Measurements from ENCODE around the gene IQCE.

The IQCE gene

GRCh38 chr7:2613931-2614600 lies 55.3 kb downstream of the IQCE start:
- no peaks in the 10 kb centered on the region for H3K36me3 ChIP-seq (ENCODE audit: control insufficient read depth, low read length)
- no peaks in the 10 kb centered on the region for H4K20me1 ChIP-seq (ENCODE audit: control insufficient read depth, insufficient read depth, low read depth, low read length)
- H3K9me3 ChIP-seq (ENCODE audit: control insufficient read depth, insufficient read depth, low read length): no peaks in the 10 kb centered on the region
- H3K27ac ChIP-seq (ENCODE audit: low read depth, low read length): peak overlapping the region; percentile 66
- peaks cover 37% of the 10 kb centered on the region for H3K4me1 ChIP-seq (ENCODE audit: control insufficient read depth, low read length)
- H3K9me2 ChIP-seq (replicated peaks; ENCODE audit: control insufficient read depth, low read length): no peaks in the 10 kb centered on the region
- H3K79me2 ChIP-seq (ENCODE audit: control insufficient read depth, low read length): no peaks in the 10 kb centered on the region
- H3K4me2 ChIP-seq (ENCODE audit: low read length): peak overlapping the region; percentile 76
- H3K4me3 ChIP-seq (ENCODE audit: low read length): peak overlapping the region; percentile 63
- peaks cover 6% of the 10 kb centered on the region for H3F3A ChIP-seq (ENCODE audit: control insufficient read depth, insufficient read depth)
- H3K27me3 ChIP-seq (ENCODE audit: control insufficient read depth, low read length): peaks cover 7% of the 10 kb centered on the region; the same call in 1 of the 2 replicates
- TF ChIP-seq CTCF (IDR thresholded peaks at IDR 0.05; ENCODE audit: low read depth, low read length, poor library complexity, severe bottlenecking) (no peak), EZH2phosphoT487 (IDR thresholded peaks at IDR 0.05; ENCODE audit: borderline replicate concordance, low read length) (no peak)

- Histone ChIP-seq H3K27me3 (ENCODE audit: control insufficient read depth, low read length) (peaks cover 7% of the 10 kb centered on the region; the same call in 1 of the 2 replicates), H3K4me2 (ENCODE audit: low read length) (peak overlapping the region; percentile 76), H3K36me3 (ENCODE audit: control insufficient read depth, low read length) (no peaks in the 10 kb centered on the region), H3K4me3 (ENCODE audit: low read length) (peak overlapping the region; percentile 63), H3K79me2 (ENCODE audit: control insufficient read depth, low read length) (no peaks in the 10 kb centered on the region), H4K20me1 (ENCODE audit: control insufficient read depth, insufficient read depth, low read depth, low read length) (no peaks in the 10 kb centered on the region), H3K27ac (ENCODE audit: low read depth, low read length) (peak overlapping the region; percentile 66; the same call in 1 of the 2 replicates), H3K9me3 (ENCODE audit: control insufficient read depth, insufficient read depth, low read length) (no peaks in the 10 kb centered on the region), H3F3A (ENCODE audit: control insufficient read depth, insufficient read depth) (peaks cover 8% of the 10 kb centered on the region), H3K4me1 (ENCODE audit: control insufficient read depth, low read length) (peaks cover 36% of the 10 kb centered on the region), H3K9me2 (replicated peaks; ENCODE audit: control insufficient read depth, low read length) (no peaks in the 10 kb centered on the region)
- TF ChIP-seq EZH2phosphoT487 (IDR thresholded peaks at IDR 0.05; ENCODE audit: borderline replicate concordance, low read length): no peak
- TF ChIP-seq CTCF (IDR thresholded peaks at IDR 0.05; ENCODE audit: low read depth, low read length, poor library complexity, severe bottlenecking): no peak
Measured at GRCh38 chr7:2614631-2615330, 56.0 kb downstream of the IQCE start.

- no peak overlapping the region for H3K4me3 ChIP-seq (ENCODE audit: low read length)
- no peaks in the 10 kb centered on the region for H3K36me3 ChIP-seq (ENCODE audit: control insufficient read depth, low read length)
- no peaks in the 10 kb centered on the region for H4K20me1 ChIP-seq (ENCODE audit: control insufficient read depth, insufficient read depth, low read depth, low read length)
- H3K4me2 ChIP-seq (ENCODE audit: low read length): no peak overlapping the region
- peaks cover 7% of the 10 kb centered on the region; the same call in 1 of the 2 replicates for H3K27me3 ChIP-seq (ENCODE audit: control insufficient read depth, low read length)
- H3K4me1 ChIP-seq (ENCODE audit: control insufficient read depth, low read length): peaks cover 54% of the 10 kb centered on the region
- peaks cover 8% of the 10 kb centered on the region for H3F3A ChIP-seq (ENCODE audit: control insufficient read depth, insufficient read depth)
- H3K9me2 ChIP-seq (replicated peaks; ENCODE audit: control insufficient read depth, low read length): no peaks in the 10 kb centered on the region
- H3K9me3 ChIP-seq (ENCODE audit: control insufficient read depth, insufficient read depth, low read length): no peaks in the 10 kb centered on the region
- no peaks in the 10 kb centered on the region for H3K79me2 ChIP-seq (ENCODE audit: control insufficient read depth, low read length)
- TF ChIP-seq CTCF (IDR thresholded peaks at IDR 0.05; ENCODE audit: low read depth, low read length, poor library complexity, severe bottlenecking) (no peak), EZH2phosphoT487 (IDR thresholded peaks at IDR 0.05; ENCODE audit: borderline replicate concordance, low read length) (no peak)
- no peak overlapping the region for H3K27ac ChIP-seq (ENCODE audit: low read depth, low read length)
Measured at GRCh38 chr7:2616387-2617324, 57.9 kb downstream of the IQCE start.

Measured in DOHH2 (cell line).